Mucosa of descending colon (tissue), 3 donors: Measurements from ENCODE around the gene SART3. TPM values are rescaled to one million over a fixed set of nuclear protein-coding genes. Genes with fewer than 3 reads are reported as not detected.

Experiments used
- ATAC-seq: fragments of 200-7000 bp; cut with Tn5 transposase; one replicate; pipeline ENCODE4 v1.9.1; 2020; ENCODE audit warnings: mild to moderate bottlenecking, moderate library complexity
- DNase-seq, 3 donors: peaks; one replicate each; pipeline ENCODE4 v3.0.0-alpha.2; 2020
- H3K36me3 ChIP-seq: fragments of 200-600 bp; one replicate; pipeline ENCODE4 v1.8.0; 2021; ENCODE audit warnings: low read depth, mild to moderate bottlenecking
- H3K4me1 ChIP-seq: fragments of 200-600 bp; one replicate; pipeline ENCODE4 v1.8.0; 2021; ENCODE audit warnings: low read depth, mild to moderate bottlenecking
- H3K4me3 ChIP-seq: fragments of 200-600 bp; one replicate; pipeline ENCODE4 v1.8.0; 2021; ENCODE audit warnings: mild to moderate bottlenecking
- H3K9me3 ChIP-seq: fragments of 200-600 bp; one replicate; pipeline ENCODE4 v1.8.0; 2021; ENCODE audit warnings: mild to moderate bottlenecking
- intact Hi-C, 2 donors: fragments of 100-400 bp; cut with DNase I in 1 of 2; cut with micrococcal nuclease in 1 of 2; formaldehyde crosslinking; loops; one replicate each; pipeline versions ENCODE4 v1.11.0 to v1.11.1; 2022; cut with DNase I, micrococcal nuclease
- total RNA-seq, 3 donors: library from RNA; stranded (reverse); fragmentation: NEBNext Ultra II Directional in 2 of 3; extraction: Animal tissue kit (Norgen Biotek cat#: 25700) in 2 of 3; gene quantifications; one replicate each; pipeline versions ENCODE4 v1.2.1 to v1.2.4, GENCODE V29; 2021 to 2023
- TF ChIP-seq, protein P1 (sequence below): fragments of 200-600 bp; IDR thresholded peaks from one replicate; pipeline ENCODE4 v1.8.0; 2022; ENCODE audit warnings: antibody characterized with exemption, mild to moderate bottlenecking
- donor health status: DM: no; HTN: no; CAD: no; lungs with moderate emphysema.
- donor health status: DM: no; HTN: no; CAD: no.
- donor health status: DM: no; HTN: yes; CAD: no.

Gene SART3
- total RNA-seq, 3 donors from 2014 or later, result 42.0 to 47.7 (median 47.6) TPM

DNA sequence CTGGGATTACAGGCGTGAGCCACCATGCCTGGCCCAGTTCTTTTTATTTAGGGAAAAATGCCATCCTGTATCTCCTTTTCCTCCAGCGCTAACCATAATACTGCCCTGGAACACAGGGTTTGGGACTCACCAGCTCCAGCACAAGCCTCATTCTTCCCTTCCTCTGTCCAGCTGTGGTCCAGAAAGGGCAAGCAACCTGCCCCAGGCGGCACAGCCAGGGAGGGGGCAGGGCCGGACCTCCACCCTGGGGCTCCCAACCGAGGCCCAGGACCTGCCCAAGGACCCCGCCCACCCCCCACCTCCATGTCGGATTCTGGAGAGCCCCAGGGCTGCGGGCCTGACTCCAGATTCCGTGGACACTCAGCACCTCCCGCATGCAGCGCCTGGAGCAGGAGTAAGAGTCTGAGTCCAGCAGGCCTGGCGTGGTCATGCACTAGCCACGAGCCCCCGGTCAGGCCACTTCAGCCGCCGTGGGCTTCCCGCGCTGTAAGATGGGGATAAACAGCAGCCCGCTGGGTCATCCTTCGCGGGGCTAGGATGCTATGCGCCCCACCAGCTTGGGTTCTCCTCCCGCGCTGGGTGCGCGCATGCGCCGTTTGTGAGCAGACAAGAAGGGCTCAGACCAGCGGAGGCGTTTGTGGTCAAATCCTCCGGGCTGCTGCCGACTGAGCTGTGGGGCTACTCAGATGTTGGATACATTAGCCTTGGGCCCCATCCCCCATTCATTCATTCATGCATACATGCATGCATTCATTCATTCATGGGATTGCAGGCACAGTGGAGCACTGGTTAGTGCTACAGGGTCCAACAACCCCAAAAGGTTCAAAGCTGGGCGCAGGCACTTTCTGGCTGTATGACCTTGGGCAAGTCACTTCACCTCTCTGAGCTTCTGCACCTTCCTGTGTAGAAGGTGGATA, 20.6 kb upstream of the SART3 start:
- intact Hi-C loops, result no loop called here
- H3K4me1 ChIP-seq, result no peaks in the 10 kb centered on the region
- TF ChIP-seq, protein P1, sequence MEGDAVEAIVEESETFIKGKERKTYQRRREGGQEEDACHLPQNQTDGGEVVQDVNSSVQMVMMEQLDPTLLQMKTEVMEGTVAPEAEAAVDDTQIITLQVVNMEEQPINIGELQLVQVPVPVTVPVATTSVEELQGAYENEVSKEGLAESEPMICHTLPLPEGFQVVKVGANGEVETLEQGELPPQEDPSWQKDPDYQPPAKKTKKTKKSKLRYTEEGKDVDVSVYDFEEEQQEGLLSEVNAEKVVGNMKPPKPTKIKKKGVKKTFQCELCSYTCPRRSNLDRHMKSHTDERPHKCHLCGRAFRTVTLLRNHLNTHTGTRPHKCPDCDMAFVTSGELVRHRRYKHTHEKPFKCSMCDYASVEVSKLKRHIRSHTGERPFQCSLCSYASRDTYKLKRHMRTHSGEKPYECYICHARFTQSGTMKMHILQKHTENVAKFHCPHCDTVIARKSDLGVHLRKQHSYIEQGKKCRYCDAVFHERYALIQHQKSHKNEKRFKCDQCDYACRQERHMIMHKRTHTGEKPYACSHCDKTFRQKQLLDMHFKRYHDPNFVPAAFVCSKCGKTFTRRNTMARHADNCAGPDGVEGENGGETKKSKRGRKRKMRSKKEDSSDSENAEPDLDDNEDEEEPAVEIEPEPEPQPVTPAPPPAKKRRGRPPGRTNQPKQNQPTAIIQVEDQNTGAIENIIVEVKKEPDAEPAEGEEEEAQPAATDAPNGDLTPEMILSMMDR, result no peak
- no peaks in the 10 kb centered on the region for H3K36me3 ChIP-seq
- DNase-seq (no peak), ATAC-seq (no peak)
- H3K4me3 ChIP-seq, result no peak overlapping the region
- H3K9me3 ChIP-seq, result no peaks in the 10 kb centered on the region

DNA sequence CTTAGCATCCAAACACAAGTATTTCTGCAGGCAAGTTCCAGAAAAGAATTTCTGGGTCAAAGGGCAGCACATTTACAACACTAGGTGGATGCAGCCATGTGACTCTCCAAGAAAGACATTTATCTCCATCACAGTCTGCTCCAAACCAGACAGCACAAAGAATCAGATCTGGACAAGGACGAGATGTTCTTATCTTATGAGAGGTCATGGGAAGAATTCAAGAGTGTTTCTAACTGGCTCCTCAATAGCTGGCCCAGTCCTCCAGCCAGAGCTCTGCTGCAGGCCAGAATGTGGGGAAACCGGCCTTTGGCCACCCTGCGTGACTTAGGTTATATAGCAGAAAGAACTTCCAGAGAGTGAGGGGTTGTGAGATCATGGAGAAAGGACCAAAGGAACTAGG, 19.6 kb upstream of the SART3 start:
- no peak for DNase-seq
- intact Hi-C loops, result no loop called here
- Histone ChIP-seq H3K4me1 (no peaks in the 10 kb centered on the region), H3K9me3 (no peaks in the 10 kb centered on the region), H3K36me3 (no peaks in the 10 kb centered on the region), H3K4me3 (no peak overlapping the region)
- TF ChIP-seq, protein P1, result no peak
- no peak for ATAC-seq

DNA sequence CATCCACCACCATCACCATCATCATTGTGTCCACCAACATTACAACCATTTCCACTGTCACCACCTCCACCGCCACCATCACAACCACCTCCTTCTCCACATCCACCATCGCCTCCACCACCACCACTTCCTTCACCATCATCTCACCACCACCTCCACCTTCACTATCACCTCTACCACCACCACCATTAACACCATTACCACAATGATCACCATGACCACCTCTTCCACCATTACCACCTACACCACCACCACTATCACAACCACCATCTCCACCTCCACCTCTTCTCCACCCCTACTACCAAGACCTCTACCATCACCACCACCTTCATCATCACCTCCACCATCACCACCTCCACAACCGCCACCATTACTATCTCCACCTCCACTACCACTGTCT, 17.8 kb upstream of the SART3 start:
- intact Hi-C loops, result no loop called here
- Histone ChIP-seq H3K4me3 (no peak overlapping the region), H3K4me1 (peaks cover 4% of the 10 kb centered on the region), H3K36me3 (no peaks in the 10 kb centered on the region), H3K9me3 (no peaks in the 10 kb centered on the region)
- DNase-seq (no peak), ATAC-seq (no peak)
- TF ChIP-seq, protein P1, result no peak

DNA sequence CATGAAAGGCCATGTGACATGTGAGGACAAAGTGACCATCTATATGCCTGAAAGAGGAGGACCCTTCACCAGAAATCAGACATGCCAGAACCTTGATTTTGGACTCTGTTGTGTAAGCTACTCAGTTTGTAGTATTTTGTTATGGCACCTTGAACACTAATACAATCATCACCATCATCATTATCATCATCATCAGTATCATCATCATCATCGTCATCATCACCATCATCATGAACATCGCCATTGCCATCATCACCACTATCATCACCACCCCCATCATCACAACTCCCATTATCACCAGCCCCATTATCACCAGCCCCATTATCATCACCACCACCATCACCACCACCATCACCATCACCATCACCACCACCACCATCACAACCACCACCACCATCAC, 17.3 kb upstream of the SART3 start:
- DNase-seq (no peak), ATAC-seq (no peak)
- H3K4me1 ChIP-seq, result peaks cover 7% of the 10 kb centered on the region
- TF ChIP-seq, protein P1, result no peak
- H3K36me3 ChIP-seq, result no peaks in the 10 kb centered on the region
- H3K4me3 ChIP-seq, result no peak overlapping the region
- intact Hi-C loops, result no loop called here
- no peaks in the 10 kb centered on the region for H3K9me3 ChIP-seq

DNA sequence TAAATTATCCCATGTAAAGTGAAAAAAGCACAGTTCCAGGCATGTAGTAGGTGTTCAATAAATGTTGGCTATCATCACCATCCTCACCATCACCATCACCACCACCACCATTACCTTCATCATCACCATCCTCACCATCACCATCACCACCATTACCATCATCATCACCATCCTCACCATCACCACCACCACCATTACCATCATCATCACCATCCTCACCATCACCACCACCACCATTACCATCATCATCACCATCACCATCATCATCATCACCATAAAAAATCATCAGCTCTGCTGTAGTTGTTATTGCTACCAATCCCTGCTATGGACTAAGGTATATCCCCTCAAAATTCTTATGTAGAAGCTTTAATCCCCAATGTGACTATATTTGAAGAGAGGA, 16.5 kb upstream of the SART3 start:
- intact Hi-C loops, result no loop called here
- H3K4me1 ChIP-seq, result peaks cover 9% of the 10 kb centered on the region
- ATAC-seq, result no peak
- H3K36me3 ChIP-seq, result no peaks in the 10 kb centered on the region
- TF ChIP-seq, protein P1, result no peak
- no peaks in the 10 kb centered on the region for H3K9me3 ChIP-seq
- no peak overlapping the region for H3K4me3 ChIP-seq
- no peak for DNase-seq
